ENCODE results near the gene OR52B4.

DNA sequence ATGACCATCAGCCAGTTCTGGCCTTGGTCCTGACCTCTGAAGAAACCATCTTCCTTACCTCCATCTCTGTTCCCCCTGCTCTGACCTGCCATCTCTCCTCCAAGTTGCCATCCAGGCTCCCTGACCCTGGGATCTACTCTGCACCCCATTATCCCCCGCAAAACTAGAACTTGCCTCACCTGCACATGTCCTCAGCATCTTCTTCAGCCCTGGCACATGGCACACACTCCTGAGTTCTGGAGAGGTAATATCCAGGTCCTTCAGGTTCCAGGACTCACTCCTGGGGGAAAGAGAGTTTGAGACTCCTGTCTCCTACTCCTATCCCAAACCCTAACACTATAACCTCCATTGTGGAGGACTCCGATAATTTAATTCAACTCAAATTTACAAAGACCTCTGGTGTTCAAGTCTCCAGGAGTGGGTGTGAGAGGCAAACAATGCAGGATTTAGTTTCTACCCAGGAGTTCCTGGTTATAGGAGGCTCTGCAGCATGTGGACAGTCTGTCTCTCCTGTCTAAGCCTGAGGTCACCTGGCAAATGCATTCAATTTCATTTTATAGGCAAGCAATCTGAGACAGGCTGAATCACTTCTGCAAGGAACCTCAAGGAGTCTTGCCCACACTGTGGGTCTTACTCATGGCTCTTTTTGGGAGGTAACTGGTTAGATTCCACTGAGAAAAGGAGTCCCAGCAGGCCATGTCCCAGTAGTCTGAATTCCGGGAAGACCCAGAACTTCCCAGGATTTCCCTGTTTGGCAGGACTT is 18.0 kb upstream of the OR52B4 start:
- no peak for TF ChIP-seq ZBTB7A (IDR thresholded peaks at IDR 0.05; ENCODE audit: borderline replicate concordance, control insufficient read depth, low read depth, low read length)
- no peak for TF ChIP-seq FOXM1 (IDR thresholded peaks at IDR 0.05; ENCODE audit: low read depth)
- TF ChIP-seq FOXM1 (CRISPR knock-in tag; IDR thresholded peaks at IDR 0.05; ENCODE audit: low read depth): no peak
- no peak for TF ChIP-seq EP300 (IDR thresholded peaks at IDR 0.05; ENCODE audit: low read length)
- TF ChIP-seq, protein P1, sequence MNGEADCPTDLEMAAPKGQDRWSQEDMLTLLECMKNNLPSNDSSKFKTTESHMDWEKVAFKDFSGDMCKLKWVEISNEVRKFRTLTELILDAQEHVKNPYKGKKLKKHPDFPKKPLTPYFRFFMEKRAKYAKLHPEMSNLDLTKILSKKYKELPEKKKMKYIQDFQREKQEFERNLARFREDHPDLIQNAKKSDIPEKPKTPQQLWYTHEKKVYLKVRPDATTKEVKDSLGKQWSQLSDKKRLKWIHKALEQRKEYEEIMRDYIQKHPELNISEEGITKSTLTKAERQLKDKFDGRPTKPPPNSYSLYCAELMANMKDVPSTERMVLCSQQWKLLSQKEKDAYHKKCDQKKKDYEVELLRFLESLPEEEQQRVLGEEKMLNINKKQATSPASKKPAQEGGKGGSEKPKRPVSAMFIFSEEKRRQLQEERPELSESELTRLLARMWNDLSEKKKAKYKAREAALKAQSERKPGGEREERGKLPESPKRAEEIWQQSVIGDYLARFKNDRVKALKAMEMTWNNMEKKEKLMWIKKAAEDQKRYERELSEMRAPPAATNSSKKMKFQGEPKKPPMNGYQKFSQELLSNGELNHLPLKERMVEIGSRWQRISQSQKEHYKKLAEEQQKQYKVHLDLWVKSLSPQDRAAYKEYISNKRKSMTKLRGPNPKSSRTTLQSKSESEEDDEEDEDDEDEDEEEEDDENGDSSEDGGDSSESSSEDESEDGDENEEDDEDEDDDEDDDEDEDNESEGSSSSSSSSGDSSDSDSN (IDR thresholded peaks at IDR 0.05; ENCODE audit: borderline replicate concordance in 1 of 2, low read depth in 2 of 2, low read length in 2 of 2): no peak
